Smooth muscle cell (in vitro differentiated cells): ENCODE data around the gene SNX25. TPM values are rescaled to one million over a fixed set of nuclear protein-coding genes. Genes with fewer than 3 reads are reported as not detected.

ENCODE experiments used
- DNase-seq: peaks from one replicate; lab custom pipeline; 2025; ENCODE audit not compliant: unreplicated experiment; lab: John Stamatoyannopoulos, UW
- H2AFZ ChIP-seq: fragments of 200-600 bp; sonication (generic); 2 replicates; pipeline ENCODE4 v1.6.0; 2016; ENCODE audit warnings: antibody characterized with exemption, low read depth, mild to moderate bottlenecking
- H3F3A ChIP-seq: fragments of 200-600 bp; sonication (generic); 2 replicates; pipeline ENCODE4 v1.6.0; 2017; ENCODE audit warnings: antibody characterized with exemption, low read depth
- H3K27ac ChIP-seq: fragments of 200-600 bp; sonication (generic); 2 replicates; pipeline ENCODE4 v1.5.1; 2016; ENCODE audit warnings: low read depth, mild to moderate bottlenecking
- H3K27me3 ChIP-seq: fragments of 200-600 bp; sonication (generic); 2 replicates; pipeline ENCODE4 v1.6.1; 2016; ENCODE audit warnings: low read depth, mild to moderate bottlenecking
- H3K36me3 ChIP-seq: fragments of 200-600 bp; sonication (generic); 2 replicates; pipeline ENCODE4 v1.5.1; 2016; ENCODE audit warnings: low read depth
- H3K4me1 ChIP-seq: fragments of 200-600 bp; sonication (generic); 2 replicates; pipeline ENCODE4 v1.5.1; 2016; ENCODE audit warnings: low read depth
- H3K4me2 ChIP-seq: fragments of 200-600 bp; sonication (generic); 2 replicates; pipeline ENCODE4 v1.6.0; 2016; ENCODE audit warnings: mild to moderate bottlenecking
- H3K4me3 ChIP-seq: fragments of 200-600 bp; sonication (generic); 2 replicates; pipeline ENCODE4 v1.5.1; 2016; ENCODE audit warnings: mild to moderate bottlenecking
- H3K79me2 ChIP-seq: fragments of 200-600 bp; sonication (generic); 2 replicates; pipeline ENCODE4 v1.6.0; 2016; ENCODE audit warnings: low read depth, mild to moderate bottlenecking
- H3K9ac ChIP-seq: fragments of 200-600 bp; sonication (generic); 2 replicates; pipeline ENCODE4 v1.6.0; 2016; ENCODE audit warnings: low read depth
- H3K9me3 ChIP-seq: fragments of 200-600 bp; sonication (generic); replicated peaks from 2 replicates; pipeline ENCODE4 v1.5.1; 2016; ENCODE audit warnings: low read depth
- H4K20me1 ChIP-seq: fragments of 200-600 bp; sonication (generic); 2 replicates; pipeline ENCODE4 v1.6.0; 2016; ENCODE audit warnings: low read depth
- WGBS: methylation state at CpG from one replicate; pipeline ENCODE4 v1.1.7; 2016; ENCODE audit warnings: low lambda C conversion rate; 5-methylcytosine and 5-hydroxymethylcytosine counted together
- polyA plus RNA-seq: library from polyadenylated mRNA; unstranded; fragments of >200 nt; fragmentation: Nextera tagmentation; extraction: Ambion mirVana; gene quantifications from 2 replicates; pipeline ENCODE4 v1.2.1, GENCODE V29; 2016
- total RNA-seq: library from RNA; depleted of rRNA; stranded (reverse); fragments of >200 nt; gene quantifications from 2 replicates; pipeline ENCODE4 v1.2.3, GENCODE V29; 2014
- TF ChIP-seq, protein P1 (sequence below): fragments of 200-600 bp; sonication (generic); IDR thresholded peaks from 2 replicates; pipeline ENCODE4 v1.5.1; 2017; ENCODE audit warnings: borderline replicate concordance, mild to moderate bottlenecking, antibody characterized with exemption; ENCODE audit not compliant: insufficient read depth, poor library complexity, severe bottlenecking

SNX25 gene
- total and polyA plus RNA-seq, 2 experiments from 2014 or later, result 12.3 to 23.6 TPM

DNA sequence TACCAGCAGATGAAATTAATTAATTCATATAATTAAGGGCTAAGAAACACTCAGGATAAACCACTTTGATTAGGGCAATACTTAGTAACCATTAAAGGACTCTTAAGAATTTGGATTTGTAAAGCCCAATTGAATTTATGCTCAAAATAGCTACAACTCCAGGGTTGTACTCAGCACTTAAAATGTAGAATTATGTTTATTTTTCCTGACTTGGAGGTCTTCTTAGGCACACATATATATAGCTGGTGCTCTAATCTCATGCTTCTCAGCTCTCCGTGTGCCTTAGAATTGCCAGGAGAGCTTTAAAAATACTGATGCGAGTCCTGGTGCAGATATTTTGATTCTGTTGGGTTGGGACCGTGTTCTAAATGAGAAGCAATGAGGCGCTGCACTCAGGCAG lies 77.6 kb downstream of the SNX25 start:
- Histone ChIP-seq H4K20me1 (no peaks in the 10 kb centered on the region), H2AFZ (no peak overlapping the region), H3K27me3 (no peaks in the 10 kb centered on the region), H3K9ac (no peak overlapping the region), H3K9me3 (no peaks in the 10 kb centered on the region), H3K79me2 (no peaks in the 10 kb centered on the region), H3K4me1 (no peaks in the 10 kb centered on the region), H3K27ac (no peak overlapping the region), H3F3A (no peaks in the 10 kb centered on the region), H3K4me2 (no peak overlapping the region), H3K4me3 (no peak overlapping the region), H3K36me3 (no peaks in the 10 kb centered on the region)
- TF ChIP-seq, protein P1, sequence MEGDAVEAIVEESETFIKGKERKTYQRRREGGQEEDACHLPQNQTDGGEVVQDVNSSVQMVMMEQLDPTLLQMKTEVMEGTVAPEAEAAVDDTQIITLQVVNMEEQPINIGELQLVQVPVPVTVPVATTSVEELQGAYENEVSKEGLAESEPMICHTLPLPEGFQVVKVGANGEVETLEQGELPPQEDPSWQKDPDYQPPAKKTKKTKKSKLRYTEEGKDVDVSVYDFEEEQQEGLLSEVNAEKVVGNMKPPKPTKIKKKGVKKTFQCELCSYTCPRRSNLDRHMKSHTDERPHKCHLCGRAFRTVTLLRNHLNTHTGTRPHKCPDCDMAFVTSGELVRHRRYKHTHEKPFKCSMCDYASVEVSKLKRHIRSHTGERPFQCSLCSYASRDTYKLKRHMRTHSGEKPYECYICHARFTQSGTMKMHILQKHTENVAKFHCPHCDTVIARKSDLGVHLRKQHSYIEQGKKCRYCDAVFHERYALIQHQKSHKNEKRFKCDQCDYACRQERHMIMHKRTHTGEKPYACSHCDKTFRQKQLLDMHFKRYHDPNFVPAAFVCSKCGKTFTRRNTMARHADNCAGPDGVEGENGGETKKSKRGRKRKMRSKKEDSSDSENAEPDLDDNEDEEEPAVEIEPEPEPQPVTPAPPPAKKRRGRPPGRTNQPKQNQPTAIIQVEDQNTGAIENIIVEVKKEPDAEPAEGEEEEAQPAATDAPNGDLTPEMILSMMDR, result no peak
- 95% methylated on average over 4 of the region's 4 CpGs for WGBS
- no peak for DNase-seq

DNA sequence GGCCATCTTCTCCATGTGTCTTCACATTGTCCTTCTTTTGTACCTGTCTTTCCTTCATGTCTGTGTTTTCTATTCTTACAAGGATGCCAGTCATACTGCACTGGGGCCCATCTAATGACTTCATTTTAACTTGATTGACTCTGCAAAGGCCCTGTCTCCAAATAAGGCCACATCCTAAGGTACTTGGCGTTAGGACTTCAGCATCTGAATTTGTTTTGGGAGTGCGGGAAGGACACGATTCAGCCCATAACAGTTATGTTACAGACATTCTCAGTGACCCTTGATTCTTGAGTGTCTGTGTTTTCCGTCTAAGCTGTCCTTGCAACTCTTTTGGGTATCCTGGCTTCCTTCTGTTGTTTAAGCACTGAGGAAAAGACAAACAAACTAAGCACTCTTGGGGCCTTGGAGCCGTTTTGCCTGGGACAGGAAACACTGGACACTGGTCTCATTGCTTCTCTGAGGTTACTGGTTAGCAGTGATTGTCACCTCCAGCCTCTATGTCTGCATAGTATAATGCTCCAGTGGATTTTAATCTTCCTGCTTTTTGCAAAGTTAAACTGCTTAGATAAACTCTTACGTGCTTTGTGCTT lies 80.7 kb downstream of the SNX25 start:
- Histone ChIP-seq H3K27ac (no peak overlapping the region), H3K9me3 (no peaks in the 10 kb centered on the region), H3K79me2 (no peaks in the 10 kb centered on the region), H3F3A (no peaks in the 10 kb centered on the region), H3K4me3 (no peak overlapping the region), H3K27me3 (no peaks in the 10 kb centered on the region), H4K20me1 (no peaks in the 10 kb centered on the region), H3K4me1 (no peaks in the 10 kb centered on the region), H3K9ac (no peak overlapping the region), H3K36me3 (peaks cover 5% of the 10 kb centered on the region), H2AFZ (no peak overlapping the region), H3K4me2 (no peak overlapping the region)
- no peak for DNase-seq
- TF ChIP-seq, protein P1, result no peak
- 83% methylated on average over 6 of the region's 6 CpGs for WGBS

DNA sequence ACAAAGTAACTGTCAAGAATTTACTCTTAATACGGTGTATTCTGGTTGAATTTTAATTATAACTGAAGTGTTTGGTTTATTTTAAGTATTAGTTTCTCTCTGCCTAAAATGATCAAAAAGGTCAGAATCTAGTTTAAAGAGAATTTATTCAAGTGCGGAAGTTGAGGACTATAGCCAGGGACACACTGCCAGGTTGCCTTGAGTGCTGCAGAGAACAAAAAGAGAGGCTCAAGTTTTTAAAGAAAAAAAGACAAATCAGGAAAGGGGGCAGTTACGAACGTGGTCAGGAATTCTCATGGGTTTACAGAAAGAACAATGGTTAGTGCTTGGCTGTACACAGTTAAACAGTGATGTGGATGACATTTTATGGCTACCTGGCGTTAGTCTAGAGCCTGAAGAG lies 81.3 kb downstream of the SNX25 start:
- Histone ChIP-seq H3K4me1 (no peaks in the 10 kb centered on the region), H2AFZ (no peak overlapping the region), H3K4me3 (no peak overlapping the region), H4K20me1 (no peaks in the 10 kb centered on the region), H3K9ac (no peak overlapping the region), H3K36me3 (peaks cover 5% of the 10 kb centered on the region), H3K79me2 (no peaks in the 10 kb centered on the region), H3F3A (no peaks in the 10 kb centered on the region), H3K27ac (no peak overlapping the region), H3K9me3 (no peaks in the 10 kb centered on the region), H3K27me3 (no peaks in the 10 kb centered on the region), H3K4me2 (no peak overlapping the region)
- DNase-seq, result no peak
- TF ChIP-seq, protein P1, result no peak
- WGBS, result 67% methylated on average over 5 of the region's 5 CpGs

DNA sequence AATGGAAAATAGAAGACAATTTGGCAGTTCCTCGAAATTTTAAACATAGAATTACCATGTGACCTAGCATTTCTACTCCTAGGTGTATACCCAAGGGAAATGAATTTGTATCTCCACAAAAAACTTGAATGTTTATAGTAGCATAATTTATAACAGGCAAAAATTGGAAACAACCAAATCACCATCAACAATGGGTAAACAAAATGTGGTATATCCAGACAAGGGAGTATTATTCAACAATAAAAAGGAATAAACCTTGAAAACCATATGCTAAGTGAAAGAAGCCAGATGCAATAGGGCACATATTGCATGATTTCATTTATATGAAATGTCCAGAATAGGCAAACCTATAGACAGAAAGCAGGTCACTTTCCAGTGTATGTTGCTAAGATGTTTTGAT lies 83.8 kb downstream of the SNX25 start:
- Histone ChIP-seq H3K9me3 (no peaks in the 10 kb centered on the region), H3K27me3 (no peaks in the 10 kb centered on the region), H3K36me3 (peaks cover 5% of the 10 kb centered on the region), H2AFZ (no peak overlapping the region), H3K9ac (no peak overlapping the region), H3K4me1 (no peaks in the 10 kb centered on the region), H3F3A (no peaks in the 10 kb centered on the region), H4K20me1 (no peaks in the 10 kb centered on the region), H3K4me2 (no peak overlapping the region), H3K27ac (no peak overlapping the region), H3K4me3 (no peak overlapping the region), H3K79me2 (no peaks in the 10 kb centered on the region)
- no peak for DNase-seq
- TF ChIP-seq, protein P1, result no peak
- 100% methylated on average over 1 of the region's 1 CpG for whole genome bisulfite sequencing
